Left lung (tissue), 10 donors: ENCODE results near the gene RCBTB1. TPM values are rescaled to one million over a fixed set of nuclear protein-coding genes. Genes with fewer than 3 reads are reported as not detected.
A peak's percentile ranks its signal among the peaks of the same experiment; 100 is the strongest.
"Not testable (repeated sequence)": the region's sequence is repeated elsewhere in the genome, so short reads cannot be mapped to it uniquely, and the experiment has no call there.

Source experiments
- ATAC-seq: fragments of 200-7000 bp; cut with Tn5 transposase; one replicate; pipeline ENCODE4 v1.9.1; 2020; ENCODE audit warnings: moderate library complexity
- DNase-seq, 4 donors: peaks; one replicate each; pipeline ENCODE4 v3.0.0-alpha.2; 2013 to 2020
- H3K27ac ChIP-seq, 2 donors: fragments of 200-600 bp; sonication (generic) in 1 of 2; one replicate each; pipeline versions ENCODE4 v1.5.0 to v1.8.0; 2020 to 2021
- H3K27me3 ChIP-seq, 2 donors: fragments of 200-600 bp; sonication (generic) in 1 of 2; one replicate each; pipeline versions ENCODE4 v1.5.0 to v1.8.0; 2020 to 2021
- H3K36me3 ChIP-seq, 2 donors: fragments of 200-600 bp; sonication (generic) in 1 of 2; one replicate each; pipeline versions ENCODE4 v1.5.0 to v1.8.0; 2020 to 2021
- H3K4me1 ChIP-seq, 2 donors: fragments of 200-600 bp; one replicate each; pipeline ENCODE4 v1.8.0; 2021
- H3K4me3 ChIP-seq, 2 donors: fragments of 200-600 bp; sonication (generic) in 1 of 2; one replicate each; pipeline versions ENCODE4 v1.5.0 to v1.8.0; 2020 to 2021; ENCODE audit warnings: mild to moderate bottlenecking in 1 of 2
- H3K9me3 ChIP-seq, 2 donors: fragments of 200-600 bp; sonication (generic) in 1 of 2; one replicate each; pipeline versions ENCODE4 v1.5.0 to v1.8.0; 2020 to 2021
- intact Hi-C, 2 donors: fragments of 100-400 bp; cut with DNase I; formaldehyde crosslinking; loops; one replicate each; pipeline versions ENCODE4 v1.11.2 to v1.14.2; 2022
- polyA plus RNA-seq, 6 donors: library from polyadenylated mRNA; unstranded; fragments of 120-200 nt; gene quantifications; one replicate each; pipeline ENCODE4 v1.2.1, GENCODE V29; 2013; ENCODE audit not compliant: insufficient read length in 6 of 6
- total RNA-seq, 2 donors: library from RNA; stranded (reverse); fragmentation: NEBNext Ultra II Directional; extraction: Animal tissue kit (Norgen Biotek cat#: 25700); gene quantifications; one replicate each; pipeline ENCODE4 v1.2.1, GENCODE V29; 2021
- TF ChIP-seq, protein P1 (sequence below), 2 donors: fragments of 200-600 bp; sonication (generic) in 1 of 2; IDR thresholded peaks; one replicate each; pipeline versions ENCODE4 v1.5.0 to v1.8.0; 2021; ENCODE audit warnings: antibody characterized with exemption in 2 of 2
- donor health status: DM: no; HTN: yes; CAD: no.
- donor health status: DM: no; HTN: no; CAD: no.

Gene RCBTB1
- total and polyA plus RNA-seq, 8 donors: 24.1 to 39.8 (median 35.4) TPM

DNA sequence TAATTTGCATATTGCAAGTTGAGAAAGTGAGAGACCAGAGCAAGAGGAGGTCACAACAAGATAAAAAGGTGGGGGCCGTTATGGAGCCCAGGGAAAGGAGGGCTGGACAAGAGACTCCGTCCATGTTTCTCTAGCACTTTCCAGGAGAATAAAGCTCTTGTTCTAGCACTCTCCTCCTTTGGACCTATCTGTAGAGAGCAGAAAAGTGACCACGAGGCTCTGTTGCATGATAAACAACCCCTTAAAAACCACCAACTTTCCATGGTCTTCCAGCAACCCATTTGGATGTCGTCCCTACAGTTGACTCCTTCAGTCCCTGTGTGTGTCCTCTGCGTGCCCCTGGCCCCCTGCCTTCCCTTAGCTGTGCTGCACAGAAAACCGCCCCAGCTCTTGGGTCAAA is 38.9 kb upstream of the RCBTB1 start:
- H3K4me1 ChIP-seq: peaks cover 0 to 28% of the 10 kb centered on the region in 2 donors

DNA sequence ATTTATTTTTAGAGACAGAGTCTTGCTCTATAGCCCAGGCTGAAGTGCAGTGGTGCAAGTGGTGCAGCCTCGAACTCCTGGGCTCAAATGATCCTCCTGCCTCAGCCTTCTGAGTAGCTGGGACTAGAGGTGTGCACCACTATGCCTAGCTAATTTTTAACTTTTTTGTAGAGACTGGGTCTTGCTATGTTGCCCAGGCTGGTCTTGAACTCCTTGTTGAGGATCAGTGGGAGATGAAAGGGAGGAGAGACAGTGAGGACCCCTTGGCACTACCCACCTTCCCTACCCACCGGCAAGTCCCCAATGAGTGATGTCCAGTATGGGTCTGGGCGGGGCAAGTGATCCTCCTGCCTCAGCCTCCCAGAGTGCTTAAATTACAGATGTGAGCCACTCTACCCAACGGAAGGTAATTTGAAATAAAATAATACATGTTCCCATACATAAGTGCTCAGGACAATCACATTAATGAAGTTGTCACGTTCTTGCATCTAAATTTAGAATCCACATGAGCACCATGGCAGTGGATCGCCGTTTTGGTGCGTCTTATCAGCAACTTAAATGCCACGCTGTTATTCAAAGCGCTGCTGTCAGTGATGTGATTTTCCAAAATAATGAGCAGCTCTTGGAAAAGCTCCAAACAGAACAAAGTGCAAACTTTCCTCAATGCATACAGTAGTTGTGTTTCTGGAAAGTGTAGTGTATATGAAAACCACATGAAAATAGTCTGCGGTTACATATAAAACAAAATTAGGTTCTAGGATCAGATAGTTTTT is 37.0 kb upstream of the RCBTB1 start:
- intact Hi-C loops: no loop called here
- ATAC-seq: no peak
- no peak for DNase-seq
- H3K4me3 ChIP-seq: no peak overlapping the region
- H3K4me1 ChIP-seq: peaks cover 0 to 16% of the 10 kb centered on the region in 2 donors
- no peak overlapping the region for H3K27ac ChIP-seq
- no peaks in the 10 kb centered on the region for H3K27me3 ChIP-seq
- TF ChIP-seq, protein P1, sequence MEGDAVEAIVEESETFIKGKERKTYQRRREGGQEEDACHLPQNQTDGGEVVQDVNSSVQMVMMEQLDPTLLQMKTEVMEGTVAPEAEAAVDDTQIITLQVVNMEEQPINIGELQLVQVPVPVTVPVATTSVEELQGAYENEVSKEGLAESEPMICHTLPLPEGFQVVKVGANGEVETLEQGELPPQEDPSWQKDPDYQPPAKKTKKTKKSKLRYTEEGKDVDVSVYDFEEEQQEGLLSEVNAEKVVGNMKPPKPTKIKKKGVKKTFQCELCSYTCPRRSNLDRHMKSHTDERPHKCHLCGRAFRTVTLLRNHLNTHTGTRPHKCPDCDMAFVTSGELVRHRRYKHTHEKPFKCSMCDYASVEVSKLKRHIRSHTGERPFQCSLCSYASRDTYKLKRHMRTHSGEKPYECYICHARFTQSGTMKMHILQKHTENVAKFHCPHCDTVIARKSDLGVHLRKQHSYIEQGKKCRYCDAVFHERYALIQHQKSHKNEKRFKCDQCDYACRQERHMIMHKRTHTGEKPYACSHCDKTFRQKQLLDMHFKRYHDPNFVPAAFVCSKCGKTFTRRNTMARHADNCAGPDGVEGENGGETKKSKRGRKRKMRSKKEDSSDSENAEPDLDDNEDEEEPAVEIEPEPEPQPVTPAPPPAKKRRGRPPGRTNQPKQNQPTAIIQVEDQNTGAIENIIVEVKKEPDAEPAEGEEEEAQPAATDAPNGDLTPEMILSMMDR (IDR thresholded peaks at IDR 0.05): no peak
- H3K9me3 ChIP-seq: no peaks in the 10 kb centered on the region
- H3K36me3 ChIP-seq: no peaks in the 10 kb centered on the region

More for the DNA sequence above, 38.9 kb upstream of the RCBTB1 start:
- TF ChIP-seq, protein P1 (IDR thresholded peaks at IDR 0.05): no peak
- ATAC-seq: no peak
- no peaks in the 10 kb centered on the region for H3K27me3 ChIP-seq
- no peak for DNase-seq
- H3K27ac ChIP-seq: no peak overlapping the region
- no peaks in the 10 kb centered on the region for H3K9me3 ChIP-seq
- intact Hi-C loops: no loop called here
- no peaks in the 10 kb centered on the region for H3K36me3 ChIP-seq
- no peak overlapping the region for H3K4me3 ChIP-seq

DNA sequence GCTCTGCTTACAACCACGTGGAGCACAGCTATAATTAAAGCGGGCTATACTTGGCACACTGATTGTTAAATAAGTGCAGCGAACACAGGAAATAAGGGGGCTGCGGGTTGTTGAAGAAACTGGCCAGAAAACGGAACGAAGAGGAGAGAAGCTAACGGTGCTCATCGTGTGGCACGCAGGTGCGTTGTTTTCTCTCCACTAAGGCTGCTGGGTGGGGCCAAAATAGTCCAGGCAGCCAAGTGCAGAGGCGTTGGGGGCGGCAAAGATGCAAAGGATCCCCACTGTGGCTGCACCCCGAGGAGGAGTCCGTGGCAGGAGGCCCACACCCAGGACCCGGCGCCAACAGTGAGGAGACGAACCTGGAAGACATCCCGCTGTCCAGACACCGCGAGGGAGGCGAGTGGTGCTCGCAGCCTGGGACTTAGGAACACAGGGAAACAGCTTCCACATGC is 34.8 kb upstream of the RCBTB1 start:
- no peaks in the 10 kb centered on the region for H3K9me3 ChIP-seq
- intact Hi-C loops: no loop called here
- no peak overlapping the region for H3K27ac ChIP-seq
- H3K4me1 ChIP-seq: peaks cover 0 to 16% of the 10 kb centered on the region in 2 donors
- no peak for ATAC-seq
- no peaks in the 10 kb centered on the region for H3K36me3 ChIP-seq
- peak in 1 of 4 donors; percentile 82 for DNase-seq
- no peak overlapping the region for H3K4me3 ChIP-seq
- H3K27me3 ChIP-seq: no peaks in the 10 kb centered on the region
- TF ChIP-seq, protein P1 (IDR thresholded peaks at IDR 0.05): no peak

DNA sequence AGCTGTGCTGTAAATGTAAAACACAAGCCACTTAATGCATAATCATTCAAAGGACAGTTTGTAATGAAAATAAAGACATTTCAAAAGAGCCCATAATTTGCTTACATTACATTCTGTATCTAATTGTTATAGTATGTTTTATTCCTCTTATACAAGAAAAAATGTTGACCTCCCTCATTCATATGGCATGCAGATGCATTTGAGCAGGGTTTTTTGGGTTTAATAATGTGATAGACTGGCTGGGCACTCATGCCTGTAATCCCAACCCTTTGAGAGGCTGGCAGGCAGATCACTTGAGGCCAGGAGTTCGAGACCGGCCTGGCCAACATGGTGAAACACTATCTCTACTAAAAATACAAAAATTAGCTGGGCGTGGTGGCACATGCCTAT is 31.3 kb upstream of the RCBTB1 start:
- no peaks in the 10 kb centered on the region for H3K36me3 ChIP-seq
- H3K27ac ChIP-seq: peak overlapping the region; percentile 21 to 58
- H3K4me3 ChIP-seq: no peak overlapping the region
- H3K4me1 ChIP-seq: peaks cover 0 to 13% of the 10 kb centered on the region in 2 donors
- H3K9me3 ChIP-seq: peaks cover 0 to 2% of the 10 kb centered on the region in 2 donors
- no peaks in the 10 kb centered on the region for H3K27me3 ChIP-seq
- DNase-seq: no peak
- intact Hi-C loops: no loop called here
- TF ChIP-seq, protein P1 (IDR thresholded peaks at IDR 0.05): no peak
- no peak for ATAC-seq

DNA sequence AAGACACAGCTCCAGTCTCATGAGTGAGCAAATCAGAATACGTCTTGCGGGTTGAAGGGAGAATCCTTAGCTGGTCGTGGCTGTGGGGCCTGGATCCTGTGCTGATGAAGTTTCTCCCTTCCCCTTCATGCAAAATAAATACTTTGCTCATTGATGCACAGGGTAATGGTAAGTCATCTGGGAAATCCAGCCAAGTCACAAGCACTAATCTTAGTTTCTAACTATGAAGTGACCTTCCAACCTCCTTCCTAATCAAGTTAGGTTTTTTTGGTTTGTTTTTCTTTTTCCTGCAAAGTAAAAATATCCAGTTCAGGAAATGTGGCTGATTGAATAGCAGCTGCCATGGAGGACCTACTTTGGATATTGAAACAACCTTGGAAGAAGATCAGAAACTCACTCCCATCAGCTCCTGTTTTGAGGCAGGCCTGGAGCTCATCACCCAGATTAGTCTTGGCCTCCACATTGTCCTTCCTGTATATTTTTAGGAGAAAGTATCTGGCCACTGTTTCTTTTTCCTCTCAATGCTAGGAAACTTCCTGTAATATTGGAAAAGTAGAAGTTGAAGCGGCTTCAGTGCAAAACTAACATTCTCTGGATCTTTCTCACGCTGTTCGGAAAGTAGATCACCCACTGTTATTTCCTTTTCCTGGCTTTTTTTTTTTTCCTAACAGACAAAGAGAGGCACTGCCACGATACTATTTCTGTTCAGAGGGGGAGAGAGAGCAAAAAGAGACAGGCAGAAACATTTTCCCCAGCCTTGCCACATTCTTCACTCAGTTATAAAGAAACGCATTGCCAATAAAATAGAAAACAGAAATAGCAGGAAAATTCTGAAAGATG is 30.7 kb upstream of the RCBTB1 start:
- Histone ChIP-seq H3K27me3 (no peaks in the 10 kb centered on the region), H3K4me3 (no peak overlapping the region), H3K27ac (peak overlapping the region; percentile 21 to 58), H3K9me3 (peaks cover 0 to 2% of the 10 kb centered on the region in 2 donors), H3K4me1 (peaks cover 0 to 13% of the 10 kb centered on the region in 2 donors), H3K36me3 (no peaks in the 10 kb centered on the region)
- no peak for DNase-seq
- TF ChIP-seq, protein P1 (IDR thresholded peaks at IDR 0.05): no peak
- no peak for ATAC-seq
- intact Hi-C loops: no loop called here

DNA sequence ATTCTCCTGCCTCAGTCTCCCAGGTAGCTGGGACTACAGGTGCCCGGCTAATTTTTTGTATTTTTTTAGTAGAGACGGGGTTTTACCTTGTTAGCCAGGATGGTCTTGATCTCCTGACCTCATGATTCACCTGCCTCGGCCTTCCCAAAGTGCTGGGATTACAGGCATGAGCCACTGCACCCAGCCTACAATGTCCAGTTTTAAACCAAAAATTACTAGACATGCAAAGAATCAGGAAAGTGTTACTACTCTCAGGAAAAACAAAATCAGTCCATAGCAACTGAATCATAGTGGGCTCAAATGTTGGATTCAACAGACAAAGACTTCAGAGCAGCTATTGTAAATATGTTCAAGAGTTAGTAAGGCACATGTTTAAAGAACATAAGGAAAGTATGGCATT is 26.7 kb upstream of the RCBTB1 start:
- H3K9me3 ChIP-seq, DNase-seq, H3K4me3 ChIP-seq, ATAC-seq, H3K27ac ChIP-seq, H3K27me3 ChIP-seq, H3K36me3 ChIP-seq, intact Hi-C loops: not testable (repeated sequence)
- H3K4me1 ChIP-seq: peaks cover 0 to 31% of the 10 kb centered on the region in 2 donors
